Stimulated activated CD4-positive, alpha-beta T cell treated with anti-CD3 and anti-CD28 coated beads, Interleukin-2, amount 100 ng/mL, for 48 hours (primary cell): ENCODE measurements around the gene ZNF205.

Experiments used
- DNase-seq, 2 donors: peaks; one replicate each; pipeline ENCODE4 v3.0.0-alpha.2; 2020

Gene ZNF205

GRCh38 chr16:3085868-3086595 is 26.4 kb upstream of the ZNF205 start:
- DNase-seq: no peak

- DNase-seq: peak in 1 of 2 donors; percentile 22
Observed at GRCh38 chr16:3086596-3087242, 25.7 kb upstream of the ZNF205 start.

- DNase-seq: no peak
Observed at GRCh38 chr16:3087243-3088235, 24.8 kb upstream of the ZNF205 start.

GRCh38 chr16:3088450-3088849 is 23.9 kb upstream of the ZNF205 start:
- DNase-seq: no peak

GRCh38 chr16:3088925-3089716 is 23.3 kb upstream of the ZNF205 start:
- DNase-seq: no peak

- no peak for DNase-seq
Observed at GRCh38 chr16:3089717-3090592, 22.4 kb upstream of the ZNF205 start.

GRCh38 chr16:3091551-3091950 is 20.8 kb upstream of the ZNF205 start:
- no peak for DNase-seq

GRCh38 chr16:3092501-3092941 is 19.9 kb upstream of the ZNF205 start:
- no peak for DNase-seq

- peak; percentile 62 to 65 for DNase-seq
Observed at GRCh38 chr16:3094289-3095027, 17.9 kb upstream of the ZNF205 start.

- peak in 1 of 2 donors; percentile 50 for DNase-seq
Observed at GRCh38 chr16:3095869-3096268, 16.5 kb upstream of the ZNF205 start.

GRCh38 chr16:3096362-3096761 is 16.0 kb upstream of the ZNF205 start:
- DNase-seq: no peak

GRCh38 chr16:3097266-3097665 is 15.1 kb upstream of the ZNF205 start:
- no peak for DNase-seq

- no peak for DNase-seq
Observed at GRCh38 chr16:3098459-3099394, 13.7 kb upstream of the ZNF205 start, which contains the start of gene ZSCAN10. Gene ZSCAN10, minus strand, starts transcription at chr16:3099294. Its CDS starts 6,357 bp downstream, at chr16:3092937.

- no peak for DNase-seq
Observed at GRCh38 chr16:3099395-3099731, 13.0 kb upstream of the ZNF205 start.

- peak; percentile 94 to 96 for DNase-seq
Observed at GRCh38 chr16:3099732-3100499, 12.5 kb upstream of the ZNF205 start.

- peak in 1 of 2 donors; percentile 47 for DNase-seq
Observed at GRCh38 chr16:3101018-3101840, 11.2 kb upstream of the ZNF205 start.

GRCh38 chr16:3101841-3102470 is 10.4 kb upstream of the ZNF205 start:
- no peak for DNase-seq
